Measurements from ENCODE around the gene CDKL4.
"Not testable (repeated sequence)": the region's sequence is repeated elsewhere in the genome, so short reads cannot be mapped to it uniquely, and the experiment has no call there.

The CDKL4 gene

GRCh38 chr2:39140948-39141333 is 102.8 kb downstream of the CDKL4 start:
- not testable (repeated sequence) for DNase-seq

DNA sequence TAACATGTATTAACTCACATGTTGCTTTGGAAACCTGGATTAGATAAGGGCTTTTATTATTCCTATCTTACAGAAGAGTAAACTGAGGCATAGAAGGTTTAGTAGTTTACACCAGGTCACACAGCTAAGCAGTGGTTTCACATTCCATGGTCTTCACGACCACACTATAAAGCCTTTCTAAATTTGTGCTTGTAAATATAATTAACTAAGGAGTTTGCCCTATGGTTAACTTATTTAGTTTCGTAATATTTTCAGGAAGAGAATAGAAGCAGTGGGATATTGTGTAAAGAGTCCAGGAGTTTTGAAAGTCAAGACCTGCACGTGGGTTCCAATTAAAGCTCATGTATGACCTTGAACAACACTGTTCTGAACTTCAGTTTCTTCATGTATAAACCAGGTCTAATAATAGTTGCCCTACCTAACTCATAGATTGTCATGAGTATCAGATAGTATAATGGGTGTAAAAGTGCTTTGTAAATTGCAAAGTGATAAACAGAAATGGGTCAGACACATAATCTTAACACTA is 103.4 kb downstream of the CDKL4 start:
- no peak for DNase-seq

DNA sequence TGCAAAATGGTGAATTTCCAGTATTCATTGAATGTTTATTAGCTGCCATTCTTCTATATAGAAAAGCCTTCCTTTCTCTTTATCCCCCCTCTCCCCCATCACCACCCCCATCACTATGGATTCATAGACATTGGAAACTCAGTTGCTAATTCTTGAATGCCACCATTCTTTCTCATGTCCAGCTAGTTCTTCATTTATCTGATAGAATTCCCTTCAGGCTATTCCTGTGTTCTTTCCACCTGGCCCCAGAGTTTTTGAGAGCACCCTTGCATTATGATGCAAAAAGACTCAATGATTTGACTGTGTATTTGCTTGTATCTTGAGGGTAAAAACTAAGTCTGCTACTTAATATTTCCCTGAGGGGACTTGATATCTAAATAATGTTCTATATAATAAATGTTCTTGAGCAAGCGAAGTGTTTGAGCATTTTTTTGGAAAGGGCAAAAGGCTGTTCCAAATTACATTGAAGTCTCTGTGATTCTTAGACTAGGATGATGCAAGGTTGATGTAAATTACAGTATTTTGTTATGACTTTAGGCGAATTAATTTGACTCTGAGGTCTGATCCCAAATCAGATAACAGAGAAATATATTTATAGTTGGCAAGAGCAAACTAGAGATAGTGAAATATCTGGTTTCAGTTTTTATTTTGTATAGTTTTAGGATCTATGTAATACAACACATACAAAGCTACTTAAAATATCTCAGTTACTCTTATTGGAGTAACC is 104.1 kb downstream of the CDKL4 start:
- DNase-seq, result no peak

- DNase-seq, result no peak
These were observed 104.9 kb downstream of the CDKL4 start for GRCh38 chr2:39138837-39139211.

DNA sequence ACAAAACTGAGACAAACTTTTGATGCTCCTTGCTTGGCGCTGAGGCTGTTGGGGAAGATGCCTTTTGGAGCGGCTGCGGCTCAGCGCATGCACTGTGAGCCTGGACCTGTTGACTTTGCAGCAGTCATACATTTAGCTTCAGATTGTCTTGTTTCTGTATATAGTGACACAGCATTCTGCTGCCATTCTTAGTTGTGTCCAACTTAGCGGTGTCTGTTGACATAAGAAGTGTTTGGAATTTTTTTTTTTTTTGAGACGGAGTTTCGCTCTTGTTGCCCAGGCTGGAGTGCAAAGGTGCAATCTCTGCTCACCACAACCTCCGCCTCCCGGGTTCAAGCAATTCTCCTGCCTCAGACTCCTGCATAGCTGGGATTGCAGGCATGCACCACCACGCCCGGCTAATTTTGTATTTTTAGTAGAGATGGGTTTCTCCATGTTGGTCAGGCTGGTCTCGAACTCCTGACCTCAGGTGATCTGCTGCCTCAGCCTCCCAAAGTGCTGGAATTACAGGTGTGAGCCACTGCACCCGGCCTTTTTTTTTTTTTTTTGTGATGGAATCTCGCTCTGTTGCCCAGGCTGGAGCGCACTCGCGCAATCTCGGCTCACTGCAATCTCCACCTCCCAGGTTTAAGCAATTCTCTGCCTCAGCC is 105.5 kb downstream of the CDKL4 start:
- not testable (repeated sequence) for DNase-seq

- DNase-seq, result no peak
These were observed 107.0 kb downstream of the CDKL4 start for GRCh38 chr2:39136799-39137198.

- DNase-seq, result no peak
These were observed 108.0 kb downstream of the CDKL4 start for GRCh38 chr2:39135690-39136259.

DNA sequence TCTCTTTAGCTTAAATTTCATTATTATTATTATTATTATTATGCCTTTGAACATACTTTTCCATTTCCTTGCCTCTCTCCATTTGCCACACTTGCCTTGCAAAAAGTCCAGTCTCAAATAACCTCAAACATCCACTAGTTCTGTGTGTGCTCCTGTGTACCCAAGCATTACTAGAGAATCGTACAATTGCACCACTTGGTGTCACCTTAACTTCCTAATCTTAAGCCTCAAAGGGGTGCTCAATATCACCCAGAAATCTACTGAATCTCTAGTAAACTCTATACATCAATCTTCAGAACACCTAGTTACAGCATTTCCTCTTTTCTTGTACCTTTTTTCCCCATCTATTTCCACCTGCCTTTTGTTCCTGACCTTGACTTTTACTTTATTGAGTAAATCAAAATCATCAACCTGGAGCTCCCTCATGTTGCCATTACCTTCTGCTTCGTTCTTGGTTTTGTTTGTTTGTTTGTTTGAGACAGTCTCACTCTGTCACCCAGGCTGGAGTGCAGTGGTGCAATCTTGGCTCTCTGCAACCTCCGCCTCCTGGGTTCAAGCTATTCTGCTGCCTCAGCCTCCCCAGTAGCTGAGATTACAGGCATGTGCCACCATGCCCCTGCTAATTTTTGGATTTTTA is 110.4 kb downstream of the CDKL4 start:
- DNase-seq, result no peak

- DNase-seq, result peak; percentile 32
These were observed 114.8 kb downstream of the CDKL4 start for GRCh38 chr2:39128919-39129391.

- peak; percentile 16 for DNase-seq
These were observed 115.8 kb downstream of the CDKL4 start for GRCh38 chr2:39127973-39128372.

Measured in activated CD4-positive, alpha-beta T cell treated with anti-CD3 and anti-CD28 coated beads for 1 hour (primary cell).